NCI-H524 (cell line): ENCODE data around the gene NUF2.

Experiments
- DNase-seq, 2 experiments: peaks; one replicate each; lab custom pipeline; 2025; lab: John Stamatoyannopoulos, UW

The NUF2 gene

GRCh38 chr1:163401211-163401610 lies 79.5 kb downstream of the NUF2 start:
- no peak for DNase-seq
